Natural killer cell treated with Interleukin-12 subunit alpha and Interleukin-12 subunit beta and Interleukin-15 and Interleukin-18, amount 100 ng/mL, for 72 hours (primary cell): Measurements from ENCODE around the gene MAP7D1. TPM values are rescaled to one million over a fixed set of nuclear protein-coding genes. Genes with fewer than 3 reads are reported as not detected.

Experiments used
- ATAC-seq, 2 donors: fragments of 150-1000 bp; cut with Tn5 transposase in 1 of 2; sonication (Bioruptor Pico), chemical (Tn5 transposase) in 1 of 2; 2 replicates each; pipeline ENCODE4 v1.10.0; 2021
- DNase-seq: peaks from one replicate; pipeline ENCODE4 v3.0.0; 2022; ENCODE audit warnings: low spot score
- H3K27ac Mint-ChIP-seq, 2 donors: 1 replicate in 1 of 2; 2 replicates in 1 of 2; pipeline ENCODE4 v1.8.0; 2022; ENCODE audit warnings: mixed read lengths in 2 of 2, mild to moderate bottlenecking in 1 of 2, moderate library complexity in 1 of 2
- H3K27me3 Mint-ChIP-seq, 2 donors: 1 replicate in 1 of 2; 2 replicates in 1 of 2; pipeline ENCODE4 v1.8.0; 2022; ENCODE audit warnings: mixed read lengths in 2 of 2
- H3K36me3 Mint-ChIP-seq: one replicate; pipeline ENCODE4 v1.8.0; 2022; ENCODE audit warnings: mixed read lengths
- H3K4me1 Mint-ChIP-seq, 2 donors: 1 replicate in 1 of 2; 2 replicates in 1 of 2; pipeline ENCODE4 v1.8.0; 2022; ENCODE audit warnings: low read depth in 2 of 2, mixed read lengths in 2 of 2, mild to moderate bottlenecking in 1 of 2
- H3K4me3 Mint-ChIP-seq: one replicate; pipeline ENCODE4 v1.8.0; 2022; ENCODE audit warnings: mixed read lengths
- H3K9me3 Mint-ChIP-seq: 2 replicates; pipeline ENCODE4 v1.8.0; 2022; ENCODE audit warnings: mixed read lengths
- total RNA-seq, 2 donors: library from RNA; stranded (reverse); gene quantifications; one replicate each; pipeline ENCODE4 v1.2.3, GENCODE V29; 2022

Gene MAP7D1
- total RNA-seq, 2 donors from 2014 or later = 153 to 196 TPM

- Mint-ChIP-seq H3K4me3 (no peak overlapping the region), H3K27ac (no peak overlapping the region), H3K27me3 (peaks cover 23 to 36% of the 10 kb centered on the region in 2 donors), H3K9me3 (no peaks in the 10 kb centered on the region), H3K36me3 (no peaks in the 10 kb centered on the region), H3K4me1 (peaks cover 23 to 25% of the 10 kb centered on the region in 2 donors)
- ATAC-seq (no peak), DNase-seq (no peak)
Observed at GRCh38 chr1:36122062-36123030, 33.6 kb upstream of the MAP7D1 start.

- Mint-ChIP-seq H3K4me1 (peaks cover 23 to 25% of the 10 kb centered on the region in 2 donors), H3K27me3 (peaks cover 23 to 36% of the 10 kb centered on the region in 2 donors), H3K27ac (no peak overlapping the region), H3K9me3 (no peaks in the 10 kb centered on the region), H3K4me3 (peak overlapping the region; percentile 6), H3K36me3 (no peaks in the 10 kb centered on the region)
- DNase-seq (no peak), ATAC-seq (no peak)
Observed at GRCh38 chr1:36123356-36123755, 32.6 kb upstream of the MAP7D1 start.

GRCh38 chr1:36124404-36125128, 31.4 kb upstream of the MAP7D1 start:
- DNase-seq = no peak
- Mint-ChIP-seq H3K36me3 (no peaks in the 10 kb centered on the region), H3K27ac (no peak overlapping the region), H3K9me3 (no peaks in the 10 kb centered on the region), H3K27me3 (peaks cover 23 to 36% of the 10 kb centered on the region in 2 donors), H3K4me1 (peaks cover 23 to 25% of the 10 kb centered on the region in 2 donors), H3K4me3 (peak overlapping the region; percentile 63)
- ATAC-seq = no peak

- Mint-ChIP-seq H3K4me3 (peak within 1 kb of the TSS; percentile 63), H3K4me1 (peaks cover 23 to 25% of the 10 kb centered on the region in 2 donors), H3K27ac (peak within 1 kb of the TSS in 1 of 2 donors; percentile 74), H3K36me3 (no peaks in the 10 kb centered on the region), H3K27me3 (peaks cover 23 to 36% of the 10 kb centered on the region in 2 donors), H3K9me3 (no peaks in the 10 kb centered on the region)
- no peak for DNase-seq
- ATAC-seq = peak; percentile 13 to 65
Observed at GRCh38 chr1:36125129-36125991, 30.6 kb upstream of the MAP7D1 start, which contains the start of gene COL8A2. Gene COL8A2, minus strand, starts transcription at chr1:36125222. Its CDS starts 24,980 bp downstream, at chr1:36100242.

GRCh38 chr1:36126005-36126716, 29.8 kb upstream of the MAP7D1 start:
- Mint-ChIP-seq H3K36me3 (no peaks in the 10 kb centered on the region), H3K4me1 (peaks cover 23 to 25% of the 10 kb centered on the region in 2 donors), H3K27me3 (peaks cover 23 to 36% of the 10 kb centered on the region in 2 donors), H3K4me3 (peak overlapping the region; percentile 52), H3K27ac (peak overlapping the region in 1 of 2 donors; percentile 74), H3K9me3 (no peaks in the 10 kb centered on the region)
- DNase-seq (no peak), ATAC-seq (no peak)

- no peak overlapping the region for H3K27ac Mint-ChIP-seq
Observed at GRCh38 chr1:36126797-36127500, 29.0 kb upstream of the MAP7D1 start.

GRCh38 chr1:36128126-36128904, 27.6 kb upstream of the MAP7D1 start:
- peaks cover 18 to 24% of the 10 kb centered on the region in 2 donors for H3K4me1 Mint-ChIP-seq
- no peaks in the 10 kb centered on the region for H3K36me3 Mint-ChIP-seq
- no peak for ATAC-seq
- no peak overlapping the region for H3K27ac Mint-ChIP-seq
- H3K4me3 Mint-ChIP-seq = no peak overlapping the region
- H3K9me3 Mint-ChIP-seq = no peaks in the 10 kb centered on the region
- peaks cover 15 to 24% of the 10 kb centered on the region in 2 donors for H3K27me3 Mint-ChIP-seq
- no peak for DNase-seq

More at GRCh38 chr1:36126797-36127500, 29.0 kb upstream of the MAP7D1 start:
- Mint-ChIP-seq H3K36me3 (no peaks in the 10 kb centered on the region), H3K4me1 (peaks cover 23 to 25% of the 10 kb centered on the region in 2 donors), H3K27me3 (peaks cover 23 to 36% of the 10 kb centered on the region in 2 donors), H3K9me3 (no peaks in the 10 kb centered on the region), H3K4me3 (no peak overlapping the region)
- ATAC-seq = no peak
- no peak for DNase-seq

GRCh38 chr1:36128905-36129206, 27.1 kb upstream of the MAP7D1 start:
- no peak for ATAC-seq
- H3K27me3 Mint-ChIP-seq = peaks cover 12 to 19% of the 10 kb centered on the region in 2 donors
- no peaks in the 10 kb centered on the region for H3K9me3 Mint-ChIP-seq
- no peaks in the 10 kb centered on the region for H3K36me3 Mint-ChIP-seq
- no peak overlapping the region for H3K27ac Mint-ChIP-seq
- H3K4me1 Mint-ChIP-seq = peaks cover 14 to 21% of the 10 kb centered on the region in 2 donors
- no peak for DNase-seq
- H3K4me3 Mint-ChIP-seq = no peak overlapping the region

GRCh38 chr1:36132029-36132428, 23.9 kb upstream of the MAP7D1 start:
- H3K27ac Mint-ChIP-seq = no peak overlapping the region

GRCh38 chr1:36133484-36133883, 22.5 kb upstream of the MAP7D1 start:
- ATAC-seq (no peak), DNase-seq (no peak)
- Mint-ChIP-seq H3K27me3 (no peaks in the 10 kb centered on the region), H3K9me3 (no peaks in the 10 kb centered on the region), H3K4me1 (no peaks in the 10 kb centered on the region), H3K27ac (no peak overlapping the region), H3K36me3 (no peaks in the 10 kb centered on the region), H3K4me3 (no peak overlapping the region)

More at GRCh38 chr1:36132029-36132428, 23.9 kb upstream of the MAP7D1 start:
- H3K4me3 Mint-ChIP-seq = no peak overlapping the region
- DNase-seq (no peak), ATAC-seq (no peak)
- no peaks in the 10 kb centered on the region for H3K9me3 Mint-ChIP-seq
- no peaks in the 10 kb centered on the region for H3K36me3 Mint-ChIP-seq
- no peaks in the 10 kb centered on the region for H3K27me3 Mint-ChIP-seq
- peaks cover 0 to under 1% of the 10 kb centered on the region in 2 donors for H3K4me1 Mint-ChIP-seq

GRCh38 chr1:36134031-36134430, 21.9 kb upstream of the MAP7D1 start:
- no peak overlapping the region for H3K27ac Mint-ChIP-seq
- no peak for ATAC-seq
- DNase-seq = no peak
- no peaks in the 10 kb centered on the region for H3K4me1 Mint-ChIP-seq
- H3K4me3 Mint-ChIP-seq = no peak overlapping the region
- no peaks in the 10 kb centered on the region for H3K36me3 Mint-ChIP-seq
- H3K9me3 Mint-ChIP-seq = no peaks in the 10 kb centered on the region
- no peaks in the 10 kb centered on the region for H3K27me3 Mint-ChIP-seq
